Lower leg skin (tissue), 4 donors: ENCODE data around the gene BAD. TPM values are rescaled to one million over a fixed set of nuclear protein-coding genes. Genes with fewer than 3 reads are reported as not detected.
A peak's percentile ranks its signal among the peaks of the same experiment; 100 is the strongest.

Experiments
- DNase-seq, 2 donors: peaks; one replicate each; pipeline ENCODE4 v3.0.0-alpha.2; 2019; ENCODE audit warnings: low spot score in 2 of 2
- H3K4me3 ChIP-seq: fragments of 200-600 bp; sonication (generic); 2 replicates; pipeline ENCODE4 v1.5.1; 2017; ENCODE audit warnings: mild to moderate bottlenecking, low read depth; ENCODE audit not compliant: poor library complexity, severe bottlenecking
- CTCF ChIP-seq, 3 donors: fragments of 450-650 bp; IDR thresholded peaks; one replicate each; pipeline ENCODE4 v1.5.1; 2016; ENCODE audit warnings: antibody characterized with exemption in 3 of 3, mild to moderate bottlenecking in 3 of 3, moderate library complexity in 2 of 3
- POLR2A ChIP-seq, 2 donors: fragments of 450-650 bp; IDR thresholded peaks; one replicate each; pipeline ENCODE4 v1.6.1; 2016 to 2017; ENCODE audit warnings: antibody characterized with exemption in 2 of 2, mild to moderate bottlenecking in 1 of 2, moderate library complexity in 1 of 2
- WGBS, 2 donors: methylation state at CpG; one replicate each; pipeline ENCODE4 v1.1.5; 2018; 5-methylcytosine and 5-hydroxymethylcytosine counted together
- intact Hi-C: fragments of 100-400 bp; cut with DNase I; formaldehyde crosslinking; loops from one replicate; pipeline ENCODE4 v1.15.0; 2023; ENCODE audit warnings: low total_unique reads
- total RNA-seq, 4 donors: library from RNA; depleted of rRNA; stranded (reverse); fragments of >200 nt; gene quantifications; one replicate each; pipeline ENCODE4 v1.1.0, GENCODE V29; 2016

BAD gene
- total RNA-seq, 4 donors from 2014 or later, result 65.9 to 99.7 (median 89.4) TPM

GRCh38 chr11:64232967-64233315 is 51.5 kb downstream of the BAD start:
- no peak overlapping the region for H3K4me3 ChIP-seq
- intact Hi-C loops, result no loop called here
- no peak for DNase-seq
- TF ChIP-seq POLR2A (IDR thresholded peaks at IDR 0.05) (no peak), CTCF (IDR thresholded peaks at IDR 0.05) (no peak)
- 63 to 68% methylated on average over 8 of the region's 8 CpGs for WGBS, 2 donors

GRCh38 chr11:64232182-64232966 is 52.1 kb downstream of the BAD start:
- no peak overlapping the region for H3K4me3 ChIP-seq
- DNase-seq, result no peak
- WGBS, 2 donors, result 76 to 80% methylated on average over 12 to 15 of the region's 15 CpGs
- intact Hi-C loops, result no loop called here
- TF ChIP-seq CTCF (IDR thresholded peaks at IDR 0.05) (no peak), POLR2A (IDR thresholded peaks at IDR 0.05) (no peak)

GRCh38 chr11:64231546-64231945 is 52.9 kb downstream of the BAD start:
- DNase-seq, result no peak
- intact Hi-C loops, result no loop called here
- H3K4me3 ChIP-seq, result no peak overlapping the region
- 66 to 87% methylated on average over 7 of the region's 7 CpGs for WGBS, 2 donors
- no peak for TF ChIP-seq POLR2A (IDR thresholded peaks at IDR 0.05)

GRCh38 chr11:64230985-64231365 is 53.5 kb downstream of the BAD start:
- WGBS, 2 donors, result 11 to 12% methylated on average over 8 of the region's 8 CpGs
- TF ChIP-seq CTCF (IDR thresholded peaks at IDR 0.05) (no peak), POLR2A (IDR thresholded peaks at IDR 0.05) (no peak)
- intact Hi-C loops, result no loop called here
- H3K4me3 ChIP-seq, result peak overlapping the region; percentile 58
- no peak for DNase-seq

GRCh38 chr11:64230171-64230984 is 54.1 kb downstream of the BAD start, which contains the start of gene DNAJC4:
Gene DNAJC4 (plus strand): TSS chr11:64230548. CDS start chr11:64230855, 307 bp downstream.
- H3K4me3 ChIP-seq, result peak within 1 kb of the TSS; percentile 58
- TF ChIP-seq CTCF (IDR thresholded peaks at IDR 0.05), result no peak
- TF ChIP-seq POLR2A (IDR thresholded peaks at IDR 0.05), result no peak
- DNase-seq, result peak; percentile 91 to 98
- WGBS, 2 donors, result 0 to 2% methylated on average over 40 to 60 of the region's 62 CpGs
- intact Hi-C loops, result no loop called here

GRCh38 chr11:64229744-64230170 is 54.7 kb downstream of the BAD start:
- peak overlapping the region; percentile 58 for H3K4me3 ChIP-seq
- DNase-seq, result no peak
- no peak for TF ChIP-seq POLR2A (IDR thresholded peaks at IDR 0.05)
- TF ChIP-seq CTCF (IDR thresholded peaks at IDR 0.05), result no peak
- intact Hi-C loops, result no loop called here
- WGBS, 2 donors, result 29 to 39% methylated on average over 13 of the region's 13 CpGs
